NCI-H526 treated with DMSO at 0.1 percent for 48 hours (cell line): ENCODE results near the gene SEMG1.

Experiments used
- DNase-seq: peaks from one replicate; lab custom pipeline; 2025; lab: John Stamatoyannopoulos, UW

SEMG1 gene

GRCh38 chr20:45206725-45207124 lies at the start of gene SEMG1:
Gene SEMG1, plus strand, starts transcription at chr20:45207033. Its CDS starts 21 bp downstream, at chr20:45207054.
- DNase-seq, result no peak

- no peak for DNase-seq
These were observed 48.9 kb upstream of the SEMG1 start for GRCh38 chr20:45157962-45158361.

- DNase-seq, result no peak
These were observed 43.6 kb upstream of the SEMG1 start for GRCh38 chr20:45163083-45163803.

- DNase-seq, result no peak
These were observed 41.9 kb upstream of the SEMG1 start for GRCh38 chr20:45164906-45165305.

GRCh38 chr20:45173522-45173921 lies 33.3 kb upstream of the SEMG1 start:
- DNase-seq, result no peak

- no peak for DNase-seq
These were observed 32.1 kb upstream of the SEMG1 start, which contains the start of gene PI3 for GRCh38 chr20:45174434-45175364. Gene PI3, plus strand, starts transcription at chr20:45174902. Its CDS starts 21 bp downstream, at chr20:45174923.

- no peak for DNase-seq
These were observed 30.1 kb upstream of the SEMG1 start for GRCh38 chr20:45176526-45177267.

GRCh38 chr20:45179166-45179565 lies 27.7 kb upstream of the SEMG1 start:
- DNase-seq, result no peak

GRCh38 chr20:45181639-45182038 lies 25.2 kb upstream of the SEMG1 start:
- no peak for DNase-seq

- DNase-seq, result no peak
These were observed 23.7 kb upstream of the SEMG1 start for GRCh38 chr20:45183084-45183483.

GRCh38 chr20:45187693-45188092 lies 19.1 kb upstream of the SEMG1 start:
- no peak for DNase-seq

GRCh38 chr20:45189067-45189609 lies 17.7 kb upstream of the SEMG1 start:
- DNase-seq, result no peak

GRCh38 chr20:45189861-45190260 lies 17.0 kb upstream of the SEMG1 start:
- DNase-seq, result no peak

- no peak for DNase-seq
These were observed 14.9 kb upstream of the SEMG1 start for GRCh38 chr20:45191926-45192325.

- DNase-seq, result no peak
These were observed 13.5 kb upstream of the SEMG1 start for GRCh38 chr20:45193331-45193730.

- DNase-seq, result no peak
These were observed 3.1 kb downstream of the SEMG1 start for GRCh38 chr20:45209924-45210323.

GRCh38 chr20:45211569-45212474 lies 5.0 kb downstream of the SEMG1 start:
- DNase-seq, result no peak

GRCh38 chr20:45212836-45213235 lies 6.0 kb downstream of the SEMG1 start:
- DNase-seq, result no peak

GRCh38 chr20:45218124-45218523 lies 11.3 kb downstream of the SEMG1 start:
- no peak for DNase-seq

- no peak for DNase-seq
These were observed 11.8 kb downstream of the SEMG1 start for GRCh38 chr20:45218636-45219035.

- DNase-seq, result no peak
These were observed 14.2 kb downstream of the SEMG1 start, which contains the start of gene SEMG2 for GRCh38 chr20:45221076-45221475. Gene SEMG2, plus strand, starts transcription at chr20:45221373. Its CDS starts 17 bp downstream, at chr20:45221390.
